ENCODE measurements around the gene TACO1. TPM values are rescaled to one million over a fixed set of nuclear protein-coding genes. Genes with fewer than 3 reads are reported as not detected.

Gene TACO1
- total and polyA plus RNA-seq, 2 of the 8 experiments (the other 6 are each of a cell fraction or from before 2014, with no cell fraction given) = 19.1 to 23.6 TPM

DNA sequence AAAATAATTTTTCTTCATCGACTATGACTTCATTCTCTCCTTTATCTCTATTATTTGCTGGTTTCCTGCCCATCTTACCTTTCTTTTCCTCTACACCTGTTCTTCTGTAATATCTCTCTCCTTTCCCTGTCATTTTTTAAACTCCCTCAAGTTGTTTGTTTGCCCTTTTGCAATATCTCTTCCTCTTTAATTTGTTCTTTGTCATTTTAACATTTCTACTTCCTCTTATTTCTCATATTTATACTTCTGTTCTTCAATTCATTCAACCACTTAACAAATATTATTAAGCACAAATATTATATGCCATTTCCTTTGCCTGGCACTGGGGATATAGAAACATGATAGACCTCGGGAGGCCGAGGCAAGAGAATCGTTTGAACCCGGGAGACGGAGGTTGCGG is 44.2 kb downstream of the TACO1 start:
- H3K14ac ChIP-seq (ENCODE audit: insufficient read length) = no peak overlapping the region
- no peaks in the 10 kb centered on the region for H3K27me3 ChIP-seq (replicated peaks in 1 of 4; ENCODE audit: control insufficient read depth in 3 of 4, extremely low read depth in 1 of 4, insufficient read depth in 3 of 4, low read length in 3 of 4)
- no peak overlapping the region for H3K18ac ChIP-seq (ENCODE audit: extremely low read depth, low read length)
- H4K5ac ChIP-seq (ENCODE audit: insufficient read length, low read depth, low read length) = no peak overlapping the region
- no peak overlapping the region for H2BK20ac ChIP-seq (ENCODE audit: low read length)
- ChIA-PET POLR2A (ENCODE audit: partially characterized antibody) (no interaction called here), CTCF (ENCODE audit: partially characterized antibody) (interaction anchor here (0.7 kb wide), 1 partner anchor 12 kb away, joined by 3 read pairs; no protein-coding TSS in a partner anchor)
- no peak overlapping the region for H2AFZ ChIP-seq (ENCODE audit: low read length)
- no peaks in the 10 kb centered on the region for H3K36me3 ChIP-seq (ENCODE audit: control insufficient read depth in 2 of 4, insufficient read depth in 4 of 4, low read length in 3 of 4)
- no peak overlapping the region for H3K9ac ChIP-seq (replicated peaks in 1 of 4; ENCODE audit: extremely low read depth in 1 of 4, low read depth in 3 of 4, low read length in 3 of 4)
- peaks cover 0 to 12% (median 1%) of the 10 kb centered on the region in 4 experiments; a peak in 1 of 7 replicates for H3K4me1 ChIP-seq (replicated peaks in 1 of 4; ENCODE audit: control insufficient read depth in 3 of 4, insufficient read depth in 4 of 4, low read length in 3 of 4)
- H2BK15ac ChIP-seq (ENCODE audit: low read length) = no peak overlapping the region
- H2BK120ac ChIP-seq (replicated peaks; ENCODE audit: low read depth, low read length) = no peak overlapping the region
- H2BK12ac ChIP-seq (ENCODE audit: low read depth, low read length) = no peak overlapping the region
- no peaks in the 10 kb centered on the region for H3K9me3 ChIP-seq (ENCODE audit: insufficient read depth in 2 of 2, low read depth in 1 of 2, low read length in 1 of 2)
- no peak overlapping the region for H4K8ac ChIP-seq (ENCODE audit: extremely low read depth, insufficient read depth, low read length)
- FAIRE-seq (no peak), DNase-seq (ENCODE audit: low read depth in 1 of 2, low spot score in 2 of 2) (no peak)
- no peaks in the 10 kb centered on the region for H3K79me2 ChIP-seq (ENCODE audit: control insufficient read depth in 1 of 2, insufficient read depth in 2 of 2, low read length in 2 of 2)
- no peaks in the 10 kb centered on the region for H4K20me1 ChIP-seq (replicated peaks in 1 of 2; ENCODE audit: control insufficient read depth in 1 of 2, insufficient read depth in 2 of 2, low read length in 2 of 2)
- H3K79me1 ChIP-seq (ENCODE audit: low read depth, low read length) = no peaks in the 10 kb centered on the region; the same call in 1 of the 2 replicates
- no peak overlapping the region for H3K56ac ChIP-seq (replicated peaks; ENCODE audit: insufficient read length, low read depth, low read length)
- no peak overlapping the region for H2AK5ac ChIP-seq (ENCODE audit: low read depth, low read length)
- no peaks in the 10 kb centered on the region for H3K23me2 ChIP-seq (ENCODE audit: low read depth, low read length)
- no peak overlapping the region for H3K27ac ChIP-seq (ENCODE audit: low read depth, low read length)
- WGBS, 2 experiments (ENCODE audit: extremely low coverage in 1 of 2, insufficient coverage in 1 of 2, insufficient read length in 1 of 2, insufficient replicate concordance in 2 of 2, low coverage in 1 of 2, low lambda C conversion rate in 2 of 2, missing lambda C conversion rate in 1 of 2) = 97 to 100% methylated on average over 1 to 7 of the region's 7 CpGs
- H4K91ac ChIP-seq (replicated peaks; ENCODE audit: insufficient read length, low read length) = no peak overlapping the region
- no peak overlapping the region for H3K4me3 ChIP-seq (ENCODE audit: extremely low read depth in 1 of 4, insufficient read depth in 2 of 4, low read depth in 3 of 4, low read length in 4 of 4)
- no peak for TF ChIP-seq RNF2 (IDR thresholded peaks at IDR 0.05; ENCODE audit: borderline replicate concordance, low read depth, low read length, missing control alignments, poor library complexity, severe bottlenecking)
- no peak overlapping the region for H3K4ac ChIP-seq (replicated peaks; ENCODE audit: insufficient read length, low read depth, low read length)
- H3K4me2 ChIP-seq (ENCODE audit: insufficient read depth in 1 of 2, low read depth in 2 of 2, low read length in 2 of 2) = no peak overlapping the region
- no peak overlapping the region for H3K23ac ChIP-seq (ENCODE audit: insufficient read length)
- no peak overlapping the region for H2BK5ac ChIP-seq (ENCODE audit: low read depth, low read length)
